HG03097 (cell line): ENCODE measurements around the gene KISS1R.

ENCODE experiments used
- ATAC-seq: cut with Tn5 transposase; IDR thresholded peaks from one replicate; pipeline ENCODE4 v1.9.1; 2021; ENCODE audit not compliant: unreplicated experiment, low FRiP score

Gene KISS1R

GRCh38 chr19:934865-935479 is 17.8 kb downstream of the KISS1R start:
- no peak for ATAC-seq

- no peak for ATAC-seq
These were observed 19.0 kb downstream of the KISS1R start for GRCh38 chr19:936175-936546.

DNA sequence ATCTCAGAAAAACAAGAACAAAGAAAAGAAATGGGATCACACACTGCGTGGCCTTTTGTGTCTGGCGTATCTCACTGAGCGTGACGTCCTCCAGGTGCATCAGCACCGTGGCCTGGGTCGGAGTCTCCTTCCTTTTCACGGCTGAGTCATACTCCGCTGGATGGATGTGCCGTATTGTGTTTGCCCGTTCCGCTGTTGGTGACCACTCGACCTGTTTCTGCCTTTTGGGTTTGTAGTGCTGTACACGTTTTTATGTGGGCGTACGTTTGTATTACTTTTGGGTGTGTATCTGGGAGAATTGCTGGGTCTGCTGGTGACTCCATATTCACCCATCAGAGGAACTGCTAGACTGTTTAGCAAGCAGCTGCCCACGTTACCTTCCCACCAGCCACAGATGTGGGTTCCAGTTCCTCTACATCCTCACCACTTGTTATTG is 20.1 kb downstream of the KISS1R start:
- ATAC-seq = no peak

DNA sequence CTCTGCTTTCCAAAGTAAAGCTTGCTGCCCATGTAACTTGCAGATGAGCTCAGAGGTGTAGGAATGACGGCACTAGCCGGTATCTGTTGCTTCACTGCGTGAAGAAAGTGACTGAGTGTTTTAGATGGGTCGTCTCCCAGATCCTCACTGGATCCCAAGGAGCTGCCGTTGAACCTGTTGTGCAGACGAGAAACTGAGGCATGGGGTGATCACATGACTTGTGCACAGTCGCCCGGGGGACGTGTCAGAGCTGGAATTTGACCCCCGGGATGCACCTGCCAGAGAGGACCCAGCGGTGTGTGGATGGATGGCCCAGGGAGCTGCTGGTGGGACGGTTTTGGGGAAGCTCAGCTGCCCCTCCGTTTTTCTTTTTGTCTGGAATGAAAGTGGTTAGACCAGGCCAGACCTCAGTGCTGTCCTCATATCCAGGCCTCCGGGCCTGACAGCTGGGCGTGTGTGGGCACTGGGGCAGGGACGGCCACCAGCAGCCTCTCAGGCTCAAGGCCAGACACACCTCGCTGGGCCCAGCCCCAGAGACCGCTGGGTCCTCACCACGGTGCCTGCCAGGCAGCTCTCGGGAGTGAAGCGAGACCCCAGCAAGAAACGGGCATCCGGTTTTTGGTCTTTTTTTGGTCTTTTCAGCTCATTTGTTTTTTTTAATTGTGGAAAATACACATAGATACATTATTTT is 21.2 kb downstream of the KISS1R start:
- no peak for ATAC-seq

- no peak for ATAC-seq
These were observed 22.3 kb downstream of the KISS1R start for GRCh38 chr19:939439-939838.

GRCh38 chr19:939922-940321 is 22.8 kb downstream of the KISS1R start:
- no peak for ATAC-seq

- ATAC-seq = peak; percentile 49
These were observed 23.6 kb downstream of the KISS1R start for GRCh38 chr19:940591-941291.

DNA sequence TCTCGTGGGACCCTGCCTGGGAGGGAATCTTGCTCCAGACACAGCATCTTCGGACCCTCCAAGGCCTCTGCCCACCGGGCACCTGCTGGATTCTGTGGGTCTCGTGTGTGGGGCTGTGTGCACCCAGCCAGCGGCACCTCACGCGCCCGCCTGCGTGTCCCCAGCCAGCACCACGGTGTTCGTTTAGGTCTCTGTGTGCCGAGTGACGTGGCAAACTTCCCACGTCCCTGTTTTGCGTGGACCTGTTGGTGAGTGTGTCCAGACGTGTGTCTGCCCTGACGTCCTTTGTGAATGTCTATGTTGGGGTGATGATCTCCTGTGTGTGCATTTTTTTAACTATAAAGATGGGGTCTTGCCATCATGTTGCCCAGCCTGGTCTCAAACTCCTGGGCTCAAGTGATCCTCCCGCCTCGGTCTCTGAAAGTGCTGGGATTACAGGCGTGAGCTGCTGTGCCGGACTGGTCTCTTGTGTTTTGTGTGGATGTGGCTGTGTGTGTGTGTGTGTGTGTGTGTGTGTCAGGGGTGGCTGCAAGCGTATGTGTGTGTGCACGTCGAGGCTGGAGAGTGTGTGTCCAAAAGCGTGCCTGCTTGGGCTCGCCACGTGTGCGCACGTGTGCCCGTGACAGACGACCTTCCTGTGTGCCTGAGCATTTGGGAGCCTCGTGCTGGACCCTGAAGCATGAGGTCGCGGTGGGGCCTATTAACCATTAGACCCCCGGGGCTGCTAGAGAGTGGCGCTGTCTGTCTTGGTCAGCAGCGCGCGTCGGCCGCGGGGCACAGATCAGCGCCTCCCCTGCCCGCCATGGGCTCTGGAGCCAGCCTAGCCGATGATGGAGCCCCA is 24.4 kb downstream of the KISS1R start:
- no peak for ATAC-seq

GRCh38 chr19:942133-942645 is 25.1 kb downstream of the KISS1R start:
- no peak for ATAC-seq

DNA sequence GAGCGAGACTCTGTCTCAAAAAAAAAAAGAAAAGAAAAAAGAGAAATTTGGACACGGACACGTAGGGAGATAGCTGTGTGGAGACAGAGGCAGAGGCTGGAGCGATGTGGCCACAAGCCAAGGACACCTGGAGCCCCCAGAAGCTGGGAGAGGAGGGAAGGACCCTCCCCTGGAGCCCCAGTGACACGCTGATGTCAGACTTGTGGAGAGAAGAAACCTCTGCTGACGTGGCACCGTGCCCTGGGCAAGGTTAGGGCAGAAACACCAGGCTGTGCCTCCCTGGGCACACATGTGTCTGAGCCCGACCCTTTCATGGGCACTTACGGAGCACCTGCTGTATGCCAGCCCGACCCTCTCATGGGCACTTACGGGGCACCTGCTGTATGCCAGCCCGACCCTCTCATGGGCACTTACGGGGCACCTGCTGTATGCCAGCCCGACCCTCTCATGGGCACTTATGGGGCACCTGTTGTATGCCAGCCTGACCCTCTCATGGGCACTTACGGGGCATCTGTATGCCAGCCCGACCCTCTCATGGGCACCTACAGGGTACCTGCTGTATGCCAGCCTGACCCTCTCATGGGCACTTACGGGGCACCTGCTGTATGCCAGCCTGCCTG is 26.5 kb downstream of the KISS1R start:
- ATAC-seq = no peak

DNA sequence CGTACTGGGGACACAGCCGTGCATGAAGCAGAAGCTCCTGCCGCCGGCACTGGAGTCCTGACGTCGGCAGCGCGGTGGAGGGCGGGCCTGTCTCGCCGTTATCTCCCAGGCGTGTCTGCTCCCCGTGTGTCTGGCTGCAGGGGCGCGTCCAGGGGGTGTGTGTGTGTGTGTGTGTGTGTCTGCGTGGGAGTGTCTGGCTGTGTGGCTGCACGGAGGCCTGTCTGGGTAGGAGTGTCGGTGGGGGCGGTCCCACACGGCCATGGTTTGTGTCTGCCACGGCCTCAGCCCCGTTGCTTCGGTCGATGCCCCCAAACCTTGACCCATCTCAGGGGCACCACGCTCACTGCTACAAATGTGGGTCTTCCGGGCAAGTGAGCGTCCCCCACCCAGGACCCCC is 27.0 kb downstream of the KISS1R start:
- no peak for ATAC-seq

GRCh38 chr19:944663-945241 is 27.6 kb downstream of the KISS1R start:
- ATAC-seq = no peak

- no peak for ATAC-seq
These were observed 28.5 kb downstream of the KISS1R start for GRCh38 chr19:945401-946252.

- ATAC-seq = no peak
These were observed 30.1 kb downstream of the KISS1R start for GRCh38 chr19:947090-947706.

DNA sequence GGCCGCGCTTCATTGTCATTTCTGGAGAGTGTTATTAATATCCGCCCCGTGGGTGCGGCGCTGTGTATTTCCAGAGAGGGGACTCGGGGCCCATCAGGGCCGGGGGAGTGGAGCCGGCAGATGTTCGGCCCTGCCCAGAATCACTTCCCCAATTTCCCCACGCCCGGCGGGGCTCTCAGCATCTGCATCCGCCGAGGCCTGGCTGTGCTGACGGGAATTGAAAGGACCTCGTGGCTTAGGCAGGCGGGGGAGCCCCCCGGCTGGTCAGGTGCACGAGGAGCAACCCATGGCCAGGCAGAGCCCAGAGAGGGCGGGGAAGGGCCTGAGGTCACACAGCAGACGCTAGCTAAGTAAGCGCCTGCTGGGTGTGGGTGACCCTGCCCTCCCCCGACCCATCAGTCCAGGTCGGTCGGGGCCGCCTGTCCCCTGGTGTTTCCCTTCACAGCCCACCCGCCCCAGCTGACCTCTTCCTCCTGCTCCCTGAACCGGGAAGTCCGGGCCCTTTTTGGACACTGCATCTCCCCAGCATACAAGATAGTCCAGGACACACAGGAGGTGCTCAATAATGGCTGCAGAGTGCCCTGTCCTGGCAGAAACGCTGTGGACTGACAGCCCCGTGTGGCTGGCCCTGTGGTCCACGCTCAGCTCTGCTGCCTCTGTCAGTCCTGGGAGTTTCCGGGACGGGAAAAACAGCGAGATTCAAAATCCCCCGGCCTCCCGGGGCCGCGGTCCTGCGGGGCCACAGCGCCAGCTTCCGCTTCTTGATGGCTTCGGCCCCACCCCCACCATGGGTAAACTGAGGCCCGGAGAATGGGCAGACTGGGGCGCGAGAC is 30.8 kb downstream of the KISS1R start:
- peak; percentile 74 for ATAC-seq

GRCh38 chr19:948842-949496 is 31.8 kb downstream of the KISS1R start:
- ATAC-seq = no peak

DNA sequence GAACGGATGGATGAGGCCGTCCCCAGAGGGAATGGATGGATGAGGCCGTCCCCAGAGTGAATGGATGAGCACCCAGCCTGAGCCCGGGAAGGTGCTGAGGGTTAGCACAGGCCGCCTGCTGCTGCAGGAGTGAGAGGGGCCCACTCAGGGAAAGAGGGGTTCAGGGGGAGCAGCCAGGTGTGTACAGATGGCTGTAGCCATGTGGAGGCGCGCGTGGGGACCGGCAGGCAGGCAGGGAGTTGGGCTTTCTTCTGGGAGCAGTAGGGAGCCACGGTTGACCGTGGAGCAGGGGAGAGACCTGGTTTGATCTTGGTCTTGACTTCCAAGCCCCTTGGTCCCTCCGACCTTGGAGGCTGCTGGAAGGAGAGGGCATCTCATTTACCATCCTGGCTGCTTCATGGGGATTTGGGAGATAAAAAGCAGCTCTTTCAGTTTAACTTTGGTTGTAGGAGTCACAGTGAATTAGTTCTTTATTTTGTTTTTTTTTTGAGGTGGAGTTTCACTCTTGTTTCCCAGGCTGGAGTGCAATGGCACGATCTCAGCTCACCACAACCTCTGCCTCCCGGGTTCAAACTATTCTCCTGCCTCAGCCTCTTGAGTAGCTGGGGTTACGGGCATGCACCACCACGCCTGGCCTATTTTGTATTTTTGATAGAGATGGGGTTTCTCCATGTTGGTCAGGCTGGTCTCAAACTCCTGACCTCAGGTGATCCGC is 33.4 kb downstream of the KISS1R start:
- ATAC-seq = no peak
